HG03442 (cell line): Measurements from ENCODE around the gene ADCYAP1R1.
"Not testable (repeated sequence)": the region's sequence is repeated elsewhere in the genome, so short reads cannot be mapped to it uniquely, and the experiment has no call there.

Source experiments
- ATAC-seq: cut with Tn5 transposase; IDR thresholded peaks from one replicate; pipeline ENCODE4 v1.9.1; 2021; ENCODE audit warnings: mild to moderate bottlenecking, moderate library complexity; ENCODE audit not compliant: unreplicated experiment

ADCYAP1R1 gene

GRCh38 chr7:31126976-31127375 is 74.9 kb downstream of the ADCYAP1R1 start:
- ATAC-seq: no peak

- ATAC-seq: no peak
Measured at GRCh38 chr7:31129067-31129466, 77.0 kb downstream of the ADCYAP1R1 start.

DNA sequence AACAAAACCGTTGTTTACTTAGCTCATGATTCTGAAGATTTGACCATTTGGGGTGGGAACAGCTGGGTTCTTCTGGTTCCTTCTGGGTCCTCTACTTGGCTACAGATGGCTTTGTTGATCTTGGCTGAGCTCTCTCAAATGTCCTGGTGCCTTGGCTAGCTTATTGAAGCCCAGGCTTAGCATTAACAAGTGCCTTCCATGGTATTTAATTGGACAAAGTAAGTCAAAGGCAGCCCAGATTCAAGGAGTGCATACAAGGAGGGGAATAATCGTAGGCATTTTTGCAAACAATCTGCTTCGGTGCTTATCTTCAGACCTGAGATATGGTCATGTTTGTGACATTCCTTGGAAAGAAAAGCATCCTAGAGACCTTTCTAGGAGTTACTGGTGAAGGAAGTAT is 81.4 kb downstream of the ADCYAP1R1 start:
- ATAC-seq: no peak

GRCh38 chr7:31134246-31135188 is 82.4 kb downstream of the ADCYAP1R1 start:
- ATAC-seq: peak; percentile 94

- no peak for ATAC-seq
Measured at GRCh38 chr7:31137234-31137633, 85.1 kb downstream of the ADCYAP1R1 start.

- ATAC-seq: no peak
Measured at GRCh38 chr7:31145339-31145738, 93.2 kb downstream of the ADCYAP1R1 start.

DNA sequence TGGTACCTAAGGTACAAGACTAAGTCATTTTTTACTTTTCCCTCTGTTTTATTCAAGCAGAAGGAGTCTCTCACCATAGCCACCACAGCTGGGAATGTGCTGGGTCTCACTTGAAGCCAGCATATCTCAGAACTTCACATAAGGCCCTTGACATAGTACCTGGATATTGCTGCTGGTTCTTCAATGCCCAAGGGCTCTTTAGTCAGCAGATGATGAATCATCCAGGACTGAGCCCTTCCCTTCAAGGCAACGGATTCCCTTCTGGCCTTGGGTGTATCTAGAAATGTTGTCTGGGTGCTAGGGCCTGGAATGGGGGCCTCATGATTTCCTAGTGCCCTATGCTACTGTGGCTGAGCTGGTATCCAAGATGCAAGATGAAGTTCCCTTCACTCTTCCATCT is 93.9 kb downstream of the ADCYAP1R1 start:
- ATAC-seq: no peak

GRCh38 chr7:31146538-31146937 is 94.4 kb downstream of the ADCYAP1R1 start:
- no peak for ATAC-seq

- ATAC-seq: no peak
Measured at GRCh38 chr7:31151849-31152248, 99.7 kb downstream of the ADCYAP1R1 start.

DNA sequence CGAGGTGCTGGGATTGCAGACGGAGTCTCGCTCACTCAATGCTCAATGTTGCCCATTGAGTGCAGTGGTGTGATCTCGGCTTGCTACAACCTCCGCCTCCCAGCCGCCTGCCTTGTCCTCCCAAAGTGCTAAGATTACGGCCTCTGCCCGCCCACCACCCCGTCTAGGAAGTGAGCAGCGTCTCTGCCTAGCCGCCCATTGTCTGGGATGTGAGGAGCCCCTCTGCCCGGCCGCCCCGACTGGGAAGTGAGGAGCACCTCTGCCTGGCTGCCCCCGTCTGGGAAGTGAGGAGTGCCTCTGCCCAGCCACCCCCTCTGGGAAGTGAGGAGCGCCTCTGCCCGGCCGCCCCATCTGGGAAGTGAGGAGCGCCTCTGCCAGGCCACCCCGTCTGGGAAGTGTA is 101.2 kb downstream of the ADCYAP1R1 start:
- ATAC-seq: not testable (repeated sequence)

DNA sequence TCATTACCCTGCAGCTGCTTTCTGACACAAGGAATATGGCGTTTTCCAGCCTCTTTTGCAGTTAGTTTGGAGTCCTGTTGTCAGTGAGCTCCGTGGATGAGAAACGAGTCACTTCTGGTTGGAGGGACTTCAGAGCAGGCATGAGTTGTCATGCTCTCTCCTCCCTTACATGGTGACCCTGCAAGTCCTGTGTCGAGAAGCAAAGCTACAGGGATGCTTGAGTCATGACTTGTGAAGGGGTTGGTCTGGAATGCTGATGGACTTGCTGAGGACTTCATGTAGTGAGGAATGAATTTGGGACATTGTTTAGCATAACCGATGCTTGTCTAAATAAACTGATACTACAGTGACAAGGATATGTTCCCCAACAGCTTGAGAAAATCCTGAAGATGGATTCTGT is 108.8 kb downstream of the ADCYAP1R1 start:
- ATAC-seq: no peak
